ENCODE measurements around the gene ARID1B. TPM values are rescaled to one million over a fixed set of nuclear protein-coding genes. Genes with fewer than 3 reads are reported as not detected.

The ARID1B gene
- total RNA-seq, 1 experiment from 2014 or later, result 60.3 TPM

- POLR2A ChIA-PET, result no interaction called here
- TF ChIP-seq E2F1 (CRISPR knock-in tag; IDR thresholded peaks at IDR 0.05), result no peak
- TF ChIP-seq ZNF512 (CRISPR knock-in tag; IDR thresholded peaks at IDR 0.05; ENCODE audit: borderline replicate concordance), result no peak
- TF ChIP-seq ZSCAN18 (CRISPR knock-in tag; IDR thresholded peaks at IDR 0.05), result no peak
- no peak for TF ChIP-seq ESRRA (CRISPR knock-in tag; IDR thresholded peaks at IDR 0.05; ENCODE audit: borderline replicate concordance)
- no peak for TF ChIP-seq ZBTB43 (CRISPR knock-in tag; IDR thresholded peaks at IDR 0.05)
- no peak for TF ChIP-seq FOXP4 (CRISPR knock-in tag; IDR thresholded peaks at IDR 0.05)
- TF ChIP-seq EMX1 (CRISPR knock-in tag; IDR thresholded peaks at IDR 0.05), result no peak
- no peak for TF ChIP-seq ELF4 (CRISPR knock-in tag; IDR thresholded peaks at IDR 0.05; ENCODE audit: low read depth)
- TF ChIP-seq ARID4B (CRISPR knock-in tag; IDR thresholded peaks at IDR 0.05; ENCODE audit: borderline replicate concordance), result no peak
- no peak for TF ChIP-seq ATF1 (CRISPR knock-in tag; IDR thresholded peaks at IDR 0.05)
- no peak for TF ChIP-seq KAT7 (CRISPR knock-in tag; IDR thresholded peaks at IDR 0.05; ENCODE audit: borderline replicate concordance)
- TF ChIP-seq NFYB (CRISPR knock-in tag; conservative IDR thresholded peaks at IDR 0.05; ENCODE audit: low read depth), result no peak
- no peak for TF ChIP-seq ZNF219 (CRISPR knock-in tag; IDR thresholded peaks at IDR 0.05; ENCODE audit: borderline replicate concordance)
- TF ChIP-seq MAX (CRISPR knock-in tag; IDR thresholded peaks at IDR 0.05), result no peak
- no peak for TF ChIP-seq ATF3 (CRISPR knock-in tag; conservative IDR thresholded peaks at IDR 0.05)
- H3K9me3 Mint-ChIP-seq, result 0 out of 2 replicates have a peak, but pooled peaks cover 4% of the 10 kb centered on the region
- no peak overlapping the region for H3K27ac Mint-ChIP-seq
- no peaks in the 10 kb centered on the region for H3K27me3 Mint-ChIP-seq (ENCODE audit: low read depth)
- no peak for DNase-seq (ENCODE audit: low spot score)
- no peak for ATAC-seq
- CTCF ChIA-PET, result interaction anchor here (1.5 to 2.3 kb wide), 4 partner anchors 13 to 58 kb away, joined by 3 to 20 read pairs (median 8); no protein-coding TSS in a partner anchor
- no peak overlapping the region for H3K4me3 Mint-ChIP-seq
- peaks cover 5% of the 10 kb centered on the region; the same call in 1 of the 2 replicates for H3K36me3 Mint-ChIP-seq
- peaks cover 33% of the 10 kb centered on the region for H3K4me1 Mint-ChIP-seq
Measured at GRCh38 chr6:157032923-157033322, 255.7 kb downstream of the ARID1B start.
